Esophagus muscularis mucosa (tissue), 3 donors: Measurements from ENCODE around the gene HTR1E.

Experiments
- POLR2A ChIP-seq: fragments of 450-650 bp; IDR thresholded peaks from one replicate; pipeline ENCODE4 v1.6.1; 2017; ENCODE audit warnings: antibody characterized with exemption, moderate library complexity, mild to moderate bottlenecking, low read depth
- TF ChIP-seq, protein P1 (sequence below), 3 experiments: fragments of 200-600 bp in 2 of 3; fragments of 450-650 bp in 1 of 3; sonication (generic) in 2 of 3; IDR thresholded peaks; one replicate each; pipeline ENCODE4 v1.5.1; 2017 to 2019; ENCODE audit warnings: antibody characterized with exemption in 3 of 3, mild to moderate bottlenecking in 2 of 3, moderate library complexity in 1 of 3

GRCh38 chr6:87053312-87053711 lies 116.0 kb downstream of the HTR1E start:
- TF ChIP-seq, protein P1, sequence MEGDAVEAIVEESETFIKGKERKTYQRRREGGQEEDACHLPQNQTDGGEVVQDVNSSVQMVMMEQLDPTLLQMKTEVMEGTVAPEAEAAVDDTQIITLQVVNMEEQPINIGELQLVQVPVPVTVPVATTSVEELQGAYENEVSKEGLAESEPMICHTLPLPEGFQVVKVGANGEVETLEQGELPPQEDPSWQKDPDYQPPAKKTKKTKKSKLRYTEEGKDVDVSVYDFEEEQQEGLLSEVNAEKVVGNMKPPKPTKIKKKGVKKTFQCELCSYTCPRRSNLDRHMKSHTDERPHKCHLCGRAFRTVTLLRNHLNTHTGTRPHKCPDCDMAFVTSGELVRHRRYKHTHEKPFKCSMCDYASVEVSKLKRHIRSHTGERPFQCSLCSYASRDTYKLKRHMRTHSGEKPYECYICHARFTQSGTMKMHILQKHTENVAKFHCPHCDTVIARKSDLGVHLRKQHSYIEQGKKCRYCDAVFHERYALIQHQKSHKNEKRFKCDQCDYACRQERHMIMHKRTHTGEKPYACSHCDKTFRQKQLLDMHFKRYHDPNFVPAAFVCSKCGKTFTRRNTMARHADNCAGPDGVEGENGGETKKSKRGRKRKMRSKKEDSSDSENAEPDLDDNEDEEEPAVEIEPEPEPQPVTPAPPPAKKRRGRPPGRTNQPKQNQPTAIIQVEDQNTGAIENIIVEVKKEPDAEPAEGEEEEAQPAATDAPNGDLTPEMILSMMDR (IDR thresholded peaks at IDR 0.05) = no peak
- no peak for TF ChIP-seq POLR2A
